ENCODE measurements around the gene FOXP4.
A peak's percentile ranks its signal among the peaks of the same experiment; 100 is the strongest.

The FOXP4 gene

DNA sequence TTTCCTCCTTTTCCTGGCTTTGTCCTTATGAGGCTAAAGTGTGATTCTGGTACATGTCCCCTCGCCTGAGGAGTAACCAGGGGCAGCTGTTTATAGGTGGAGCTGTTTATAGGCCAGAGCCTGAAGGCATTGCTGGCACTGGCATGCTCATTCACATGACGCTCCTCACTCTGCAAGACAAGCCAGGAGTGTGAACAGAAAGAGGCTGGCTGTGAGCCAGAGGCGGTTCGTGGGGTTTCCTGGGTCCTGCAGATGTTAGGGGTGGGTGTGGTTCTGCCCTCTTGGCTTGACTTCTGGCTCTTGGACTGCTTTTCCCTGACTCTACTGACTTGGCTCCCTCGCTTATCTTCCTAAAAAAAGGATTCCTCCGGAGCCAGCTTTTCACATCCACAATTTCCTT is 79.3 kb downstream of the FOXP4 start:
- H3K4me3 ChIP-seq (ENCODE audit: low read length): no peak overlapping the region
- no peak overlapping the region for H3K27ac ChIP-seq (ENCODE audit: low read length)
- H3K4me1 ChIP-seq (ENCODE audit: low read length): peaks cover 26% of the 10 kb centered on the region
- 0 out of 2 replicates have a peak overlapping the region, but pooled peaks have one; percentile 3 for H2AFZ ChIP-seq (ENCODE audit: low read depth, low read length)
- no peaks in the 10 kb centered on the region for H3K36me3 ChIP-seq (replicated peaks; ENCODE audit: low read depth, low read length)
- no peaks in the 10 kb centered on the region for H3K9me3 ChIP-seq (ENCODE audit: insufficient read depth, low read length)
- H4K20me1 ChIP-seq (ENCODE audit: insufficient read depth, low read length): no peaks in the 10 kb centered on the region
- TF ChIP-seq EZH2phosphoT487 (IDR thresholded peaks at IDR 0.05; ENCODE audit: low read depth): no peak
- TF ChIP-seq, protein P1, sequence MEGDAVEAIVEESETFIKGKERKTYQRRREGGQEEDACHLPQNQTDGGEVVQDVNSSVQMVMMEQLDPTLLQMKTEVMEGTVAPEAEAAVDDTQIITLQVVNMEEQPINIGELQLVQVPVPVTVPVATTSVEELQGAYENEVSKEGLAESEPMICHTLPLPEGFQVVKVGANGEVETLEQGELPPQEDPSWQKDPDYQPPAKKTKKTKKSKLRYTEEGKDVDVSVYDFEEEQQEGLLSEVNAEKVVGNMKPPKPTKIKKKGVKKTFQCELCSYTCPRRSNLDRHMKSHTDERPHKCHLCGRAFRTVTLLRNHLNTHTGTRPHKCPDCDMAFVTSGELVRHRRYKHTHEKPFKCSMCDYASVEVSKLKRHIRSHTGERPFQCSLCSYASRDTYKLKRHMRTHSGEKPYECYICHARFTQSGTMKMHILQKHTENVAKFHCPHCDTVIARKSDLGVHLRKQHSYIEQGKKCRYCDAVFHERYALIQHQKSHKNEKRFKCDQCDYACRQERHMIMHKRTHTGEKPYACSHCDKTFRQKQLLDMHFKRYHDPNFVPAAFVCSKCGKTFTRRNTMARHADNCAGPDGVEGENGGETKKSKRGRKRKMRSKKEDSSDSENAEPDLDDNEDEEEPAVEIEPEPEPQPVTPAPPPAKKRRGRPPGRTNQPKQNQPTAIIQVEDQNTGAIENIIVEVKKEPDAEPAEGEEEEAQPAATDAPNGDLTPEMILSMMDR (IDR thresholded peaks at IDR 0.05; ENCODE audit: low read depth, low read length): no peak
- H3K79me2 ChIP-seq (ENCODE audit: low read length): no peaks in the 10 kb centered on the region
- H3K27me3 ChIP-seq (ENCODE audit: low read depth, low read length): peaks cover 5% of the 10 kb centered on the region; the same call in 1 of the 2 replicates
- H3K9ac ChIP-seq (ENCODE audit: low read length): no peak overlapping the region
- H3K4me2 ChIP-seq (ENCODE audit: low read length): no peak overlapping the region

- Histone ChIP-seq H3K27ac (ENCODE audit: low read length) (no peak overlapping the region), H3K4me1 (ENCODE audit: low read length) (peaks cover 26% of the 10 kb centered on the region), H3K4me3 (ENCODE audit: low read length) (no peak overlapping the region), H4K20me1 (ENCODE audit: insufficient read depth, low read length) (no peaks in the 10 kb centered on the region), H3K9me3 (ENCODE audit: insufficient read depth, low read length) (no peaks in the 10 kb centered on the region), H3K9ac (ENCODE audit: low read length) (no peak overlapping the region), H3K27me3 (ENCODE audit: low read depth, low read length) (peaks cover 5% of the 10 kb centered on the region; the same call in 1 of the 2 replicates), H3K4me2 (ENCODE audit: low read length) (no peak overlapping the region), H3K36me3 (replicated peaks; ENCODE audit: low read depth, low read length) (no peaks in the 10 kb centered on the region), H2AFZ (ENCODE audit: low read depth, low read length) (no peak overlapping the region), H3K79me2 (ENCODE audit: low read length) (no peaks in the 10 kb centered on the region)
- TF ChIP-seq, protein P1 (IDR thresholded peaks at IDR 0.05; ENCODE audit: low read depth, low read length): no peak
- no peak for TF ChIP-seq EZH2phosphoT487 (IDR thresholded peaks at IDR 0.05; ENCODE audit: low read depth)
Observed at GRCh38 chr6:41626022-41626421, 79.8 kb downstream of the FOXP4 start.

- Histone ChIP-seq H3K9ac (ENCODE audit: low read length) (no peak overlapping the region), H3K27me3 (ENCODE audit: low read depth, low read length) (peaks cover 7% of the 10 kb centered on the region; the same call in 1 of the 2 replicates), H2AFZ (ENCODE audit: low read depth, low read length) (no peak overlapping the region), H3K9me3 (ENCODE audit: insufficient read depth, low read length) (no peaks in the 10 kb centered on the region), H4K20me1 (ENCODE audit: insufficient read depth, low read length) (no peaks in the 10 kb centered on the region), H3K27ac (ENCODE audit: low read length) (no peak overlapping the region), H3K4me3 (ENCODE audit: low read length) (no peak overlapping the region), H3K79me2 (ENCODE audit: low read length) (no peaks in the 10 kb centered on the region), H3K4me2 (ENCODE audit: low read length) (no peak overlapping the region), H3K4me1 (ENCODE audit: low read length) (peaks cover 20% of the 10 kb centered on the region), H3K36me3 (replicated peaks; ENCODE audit: low read depth, low read length) (no peaks in the 10 kb centered on the region)
- TF ChIP-seq, protein P1 (IDR thresholded peaks at IDR 0.05; ENCODE audit: low read depth, low read length): no peak
- TF ChIP-seq EZH2phosphoT487 (IDR thresholded peaks at IDR 0.05; ENCODE audit: low read depth): no peak
Observed at GRCh38 chr6:41626917-41627316, 80.7 kb downstream of the FOXP4 start.

GRCh38 chr6:41629128-41629527 is 82.9 kb downstream of the FOXP4 start:
- no peaks in the 10 kb centered on the region for H3K79me2 ChIP-seq (ENCODE audit: low read length)
- peaks cover 7% of the 10 kb centered on the region; the same call in 1 of the 2 replicates for H3K4me1 ChIP-seq (ENCODE audit: low read length)
- H3K4me3 ChIP-seq (ENCODE audit: low read length): no peak overlapping the region
- no peak overlapping the region for H3K9ac ChIP-seq (ENCODE audit: low read length)
- H3K36me3 ChIP-seq (replicated peaks; ENCODE audit: low read depth, low read length): no peaks in the 10 kb centered on the region
- H3K9me3 ChIP-seq (ENCODE audit: insufficient read depth, low read length): no peaks in the 10 kb centered on the region
- no peak overlapping the region for H3K4me2 ChIP-seq (ENCODE audit: low read length)
- peaks cover 18% of the 10 kb centered on the region for H3K27me3 ChIP-seq (ENCODE audit: low read depth, low read length)
- no peaks in the 10 kb centered on the region for H4K20me1 ChIP-seq (ENCODE audit: insufficient read depth, low read length)
- H3K27ac ChIP-seq (ENCODE audit: low read length): no peak overlapping the region
- TF ChIP-seq EZH2phosphoT487 (IDR thresholded peaks at IDR 0.05; ENCODE audit: low read depth): no peak
- TF ChIP-seq, protein P1 (IDR thresholded peaks at IDR 0.05; ENCODE audit: low read depth, low read length): no peak
- H2AFZ ChIP-seq (ENCODE audit: low read depth, low read length): no peak overlapping the region

All from OCI-LY3 (cell line).